Measurements from ENCODE around the gene RPUSD2.

The RPUSD2 gene

GRCh38 chr15:40569129-40569953 is at the start of gene RPUSD2:
RPUSD2 (plus strand) TSS chr15:40569299; CDS start chr15:40569338, 39 bp downstream.
- peak; percentile 98 for DNase-seq

- no peak for DNase-seq
These were observed 45.5 kb upstream of the RPUSD2 start for GRCh38 chr15:40523611-40524010.

DNA sequence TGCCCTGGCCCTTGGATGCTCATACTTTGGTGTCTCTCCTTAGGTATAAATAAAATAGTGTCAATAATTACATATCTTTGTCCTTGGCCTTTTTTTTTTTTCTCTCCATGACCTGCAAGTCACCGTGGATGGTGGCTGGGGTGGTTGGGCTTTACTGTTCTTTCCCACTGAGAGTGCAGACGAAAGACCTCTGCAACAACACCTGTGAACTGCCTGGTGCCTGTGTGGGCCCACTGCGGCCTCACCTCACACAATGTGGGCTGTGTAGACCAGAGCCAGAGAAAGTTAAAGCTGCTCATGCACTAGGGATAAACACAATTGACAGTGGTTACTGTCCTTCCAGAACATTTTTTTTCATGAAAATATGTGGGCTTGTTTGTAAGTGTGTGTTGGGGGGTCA is 43.2 kb upstream of the RPUSD2 start:
- no peak for DNase-seq

DNA sequence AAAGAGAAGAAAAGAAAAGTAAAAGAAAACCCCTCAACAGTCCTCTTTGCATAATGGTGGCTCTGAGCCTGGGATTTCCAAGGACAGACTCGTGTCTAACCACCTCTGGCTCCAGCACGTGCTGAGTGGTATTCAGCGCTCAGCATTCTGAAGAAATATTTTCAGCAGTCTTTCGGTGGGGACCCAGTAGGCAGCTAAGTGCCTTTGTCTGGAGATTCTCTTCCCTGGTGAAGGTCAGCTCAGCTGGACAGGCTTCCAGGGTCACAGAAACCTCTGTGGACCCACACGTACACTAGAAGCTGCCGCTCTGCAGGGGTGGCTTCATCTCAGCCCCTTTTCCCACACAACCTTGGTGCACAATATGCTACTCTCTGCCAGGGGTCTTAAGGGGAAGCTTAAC is 40.3 kb upstream of the RPUSD2 start:
- no peak for DNase-seq

DNA sequence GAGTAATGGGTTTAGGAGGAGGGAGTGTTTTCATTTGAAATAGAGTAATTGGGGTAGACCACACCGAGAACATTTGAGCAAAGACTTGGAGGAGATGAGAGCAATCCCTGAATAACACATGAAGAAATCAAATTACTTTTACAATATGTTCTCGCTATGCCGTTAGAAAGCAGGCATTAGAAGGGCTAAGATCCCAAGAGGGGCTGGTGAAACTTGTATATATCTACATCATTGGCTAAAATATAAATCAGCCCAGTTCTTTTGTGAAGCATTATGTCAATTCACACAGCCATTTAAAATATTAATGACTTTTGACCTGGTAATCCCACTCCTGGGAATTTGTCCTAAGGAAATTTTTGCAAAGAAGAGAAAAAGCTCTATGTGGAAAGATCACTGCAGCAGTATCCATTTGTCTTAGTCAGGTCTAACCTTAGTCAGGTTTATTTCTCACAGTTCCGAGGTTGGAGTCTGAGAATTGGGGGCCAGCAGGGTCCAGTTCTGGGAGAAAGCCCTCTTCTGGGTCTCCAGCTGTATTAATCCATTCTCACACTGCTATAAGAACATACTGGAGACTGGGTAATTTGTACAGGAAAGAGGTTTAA is 35.2 kb upstream of the RPUSD2 start:
- no peak for DNase-seq

- no peak for DNase-seq
These were observed 34.7 kb upstream of the RPUSD2 start for GRCh38 chr15:40534371-40534770.

DNA sequence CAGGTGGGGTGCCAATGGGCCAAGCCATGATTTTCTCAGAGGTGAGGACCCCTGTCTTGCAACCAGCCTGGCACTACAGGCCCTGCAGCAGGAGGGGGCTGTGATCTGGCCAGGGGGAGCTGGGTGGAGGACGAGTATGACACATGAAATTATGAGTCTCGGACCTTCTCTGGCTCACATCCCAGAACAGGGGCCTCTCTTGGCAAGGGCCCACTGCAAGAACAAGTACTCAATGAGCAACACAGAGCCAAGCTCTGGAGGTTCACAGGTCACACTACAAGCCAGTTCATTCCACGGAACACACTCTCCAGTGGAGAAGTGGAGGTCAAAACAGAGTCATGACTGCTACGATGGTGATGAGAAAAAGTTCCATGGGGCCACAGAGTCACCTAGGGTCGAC is 32.6 kb upstream of the RPUSD2 start:
- no peak for DNase-seq

- DNase-seq = no peak
These were observed 30.1 kb upstream of the RPUSD2 start for GRCh38 chr15:40538976-40539375.

GRCh38 chr15:40543082-40543481 is 26.0 kb upstream of the RPUSD2 start:
- DNase-seq = no peak

GRCh38 chr15:40543631-40544294 is 25.3 kb upstream of the RPUSD2 start:
- no peak for DNase-seq

DNA sequence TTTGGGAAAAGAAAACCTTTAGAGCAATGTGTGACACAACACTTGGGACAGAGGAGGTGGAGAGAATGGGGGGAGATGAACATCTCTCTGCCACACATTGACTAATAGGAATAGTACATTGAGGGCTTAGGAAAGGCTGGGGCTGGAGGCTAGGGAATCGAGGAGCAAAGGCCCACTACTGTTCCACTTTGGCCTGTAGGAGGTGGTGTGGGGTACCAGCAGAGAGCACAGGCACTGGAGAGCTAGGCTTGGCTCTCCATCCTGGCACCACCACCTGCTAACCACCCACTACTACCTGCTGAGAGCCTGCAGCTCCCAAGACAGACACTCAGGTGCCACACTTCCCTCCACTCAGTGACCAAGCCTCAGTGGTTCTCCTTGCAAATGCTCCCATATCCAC is 23.6 kb upstream of the RPUSD2 start:
- no peak for DNase-seq

GRCh38 chr15:40548610-40549009 is 20.5 kb upstream of the RPUSD2 start:
- no peak for DNase-seq

DNA sequence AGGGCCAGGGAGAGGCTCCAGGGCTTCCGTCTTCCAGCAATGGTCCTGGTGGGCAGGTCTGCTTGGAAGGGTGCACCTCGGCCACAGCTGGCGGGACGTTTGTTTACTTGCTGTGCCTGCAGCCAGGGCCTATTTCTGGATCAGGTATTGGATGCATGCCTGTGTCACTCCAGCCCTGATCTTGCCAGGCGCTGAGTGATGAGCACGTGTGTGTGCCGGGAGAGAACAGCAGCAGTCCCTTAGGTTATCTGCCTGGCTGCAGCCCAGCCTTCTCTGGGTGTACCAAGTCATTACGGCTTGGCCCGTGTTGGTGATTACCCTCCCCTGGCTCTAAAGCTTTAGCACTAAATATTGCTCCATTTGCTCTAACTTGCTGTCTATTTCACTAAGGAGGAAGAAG is 19.2 kb upstream of the RPUSD2 start:
- no peak for DNase-seq

- no peak for DNase-seq
These were observed 18.6 kb upstream of the RPUSD2 start for GRCh38 chr15:40550341-40551037.

- DNase-seq = no peak
These were observed 15.0 kb upstream of the RPUSD2 start for GRCh38 chr15:40554161-40554525.

DNA sequence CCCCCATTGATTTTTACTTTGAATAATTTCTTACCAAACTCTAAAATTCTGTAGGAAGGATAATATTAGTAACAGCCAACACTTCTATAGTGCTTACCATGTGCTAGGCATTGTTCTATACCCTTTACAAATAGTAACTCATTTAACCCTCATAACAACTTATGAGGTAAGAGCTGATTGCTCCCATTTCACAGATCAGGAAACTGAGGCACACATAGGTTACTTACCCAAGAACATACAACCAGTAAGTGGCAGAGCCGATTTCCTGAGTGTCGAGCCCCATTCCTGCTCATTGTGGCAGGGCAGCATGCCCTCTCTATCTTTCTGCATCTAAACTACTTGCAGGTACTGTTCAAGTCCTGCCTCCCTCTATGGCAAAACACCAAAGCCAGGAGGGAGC is 13.2 kb upstream of the RPUSD2 start:
- DNase-seq = no peak

GRCh38 chr15:40558952-40559742 is 10.0 kb upstream of the RPUSD2 start:
- no peak for DNase-seq

- no peak for DNase-seq
These were observed 6.4 kb upstream of the RPUSD2 start for GRCh38 chr15:40562691-40563090.

GRCh38 chr15:40563426-40563825 is 5.7 kb upstream of the RPUSD2 start:
- DNase-seq = no peak

- peak; percentile 96 for DNase-seq
These were observed 4.3 kb upstream of the RPUSD2 start, which contains the start of gene CCDC32 for GRCh38 chr15:40564591-40565332. CCDC32 (minus strand) TSS chr15:40565042; CDS start chr15:40563015, 2,027 bp downstream.

GRCh38 chr15:40565333-40566238 is 3.5 kb upstream of the RPUSD2 start:
- no peak for DNase-seq
